LHCN-M2 (cell line): ENCODE measurements around the gene IQGAP1. TPM values are rescaled to one million over a fixed set of nuclear protein-coding genes. Genes with fewer than 3 reads are reported as not detected.
A peak's percentile ranks its signal among the peaks of the same experiment; 100 is the strongest.
"Not testable (repeated sequence)": the region's sequence is repeated elsewhere in the genome, so short reads cannot be mapped to it uniquely, and the experiment has no call there.

ENCODE experiments used
- DNase-seq: peaks from one replicate; pipeline ENCODE4 v3.0.0-alpha.2; 2012; ENCODE audit warnings: low read depth
- polyA plus RNA-seq: library from polyadenylated mRNA; unstranded; fragments of >200 nt; gene quantifications from one replicate; pipeline ENCODE4 v1.2.1, GENCODE V29; 2012; ENCODE audit warnings: missing spikeins
- total RNA-seq: library from RNA; depleted of rRNA; stranded (reverse); fragments of >200 nt; gene quantifications from 2 replicates; pipeline ENCODE4 v1.2.3, GENCODE V29; 2014; rRNA removed

The IQGAP1 gene, protein sequence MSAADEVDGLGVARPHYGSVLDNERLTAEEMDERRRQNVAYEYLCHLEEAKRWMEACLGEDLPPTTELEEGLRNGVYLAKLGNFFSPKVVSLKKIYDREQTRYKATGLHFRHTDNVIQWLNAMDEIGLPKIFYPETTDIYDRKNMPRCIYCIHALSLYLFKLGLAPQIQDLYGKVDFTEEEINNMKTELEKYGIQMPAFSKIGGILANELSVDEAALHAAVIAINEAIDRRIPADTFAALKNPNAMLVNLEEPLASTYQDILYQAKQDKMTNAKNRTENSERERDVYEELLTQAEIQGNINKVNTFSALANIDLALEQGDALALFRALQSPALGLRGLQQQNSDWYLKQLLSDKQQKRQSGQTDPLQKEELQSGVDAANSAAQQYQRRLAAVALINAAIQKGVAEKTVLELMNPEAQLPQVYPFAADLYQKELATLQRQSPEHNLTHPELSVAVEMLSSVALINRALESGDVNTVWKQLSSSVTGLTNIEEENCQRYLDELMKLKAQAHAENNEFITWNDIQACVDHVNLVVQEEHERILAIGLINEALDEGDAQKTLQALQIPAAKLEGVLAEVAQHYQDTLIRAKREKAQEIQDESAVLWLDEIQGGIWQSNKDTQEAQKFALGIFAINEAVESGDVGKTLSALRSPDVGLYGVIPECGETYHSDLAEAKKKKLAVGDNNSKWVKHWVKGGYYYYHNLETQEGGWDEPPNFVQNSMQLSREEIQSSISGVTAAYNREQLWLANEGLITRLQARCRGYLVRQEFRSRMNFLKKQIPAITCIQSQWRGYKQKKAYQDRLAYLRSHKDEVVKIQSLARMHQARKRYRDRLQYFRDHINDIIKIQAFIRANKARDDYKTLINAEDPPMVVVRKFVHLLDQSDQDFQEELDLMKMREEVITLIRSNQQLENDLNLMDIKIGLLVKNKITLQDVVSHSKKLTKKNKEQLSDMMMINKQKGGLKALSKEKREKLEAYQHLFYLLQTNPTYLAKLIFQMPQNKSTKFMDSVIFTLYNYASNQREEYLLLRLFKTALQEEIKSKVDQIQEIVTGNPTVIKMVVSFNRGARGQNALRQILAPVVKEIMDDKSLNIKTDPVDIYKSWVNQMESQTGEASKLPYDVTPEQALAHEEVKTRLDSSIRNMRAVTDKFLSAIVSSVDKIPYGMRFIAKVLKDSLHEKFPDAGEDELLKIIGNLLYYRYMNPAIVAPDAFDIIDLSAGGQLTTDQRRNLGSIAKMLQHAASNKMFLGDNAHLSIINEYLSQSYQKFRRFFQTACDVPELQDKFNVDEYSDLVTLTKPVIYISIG (N-terminal part only)
- total RNA-seq = 203 and 217 TPM in 2 replicates
- polyA plus RNA-seq = 122 TPM

DNA sequence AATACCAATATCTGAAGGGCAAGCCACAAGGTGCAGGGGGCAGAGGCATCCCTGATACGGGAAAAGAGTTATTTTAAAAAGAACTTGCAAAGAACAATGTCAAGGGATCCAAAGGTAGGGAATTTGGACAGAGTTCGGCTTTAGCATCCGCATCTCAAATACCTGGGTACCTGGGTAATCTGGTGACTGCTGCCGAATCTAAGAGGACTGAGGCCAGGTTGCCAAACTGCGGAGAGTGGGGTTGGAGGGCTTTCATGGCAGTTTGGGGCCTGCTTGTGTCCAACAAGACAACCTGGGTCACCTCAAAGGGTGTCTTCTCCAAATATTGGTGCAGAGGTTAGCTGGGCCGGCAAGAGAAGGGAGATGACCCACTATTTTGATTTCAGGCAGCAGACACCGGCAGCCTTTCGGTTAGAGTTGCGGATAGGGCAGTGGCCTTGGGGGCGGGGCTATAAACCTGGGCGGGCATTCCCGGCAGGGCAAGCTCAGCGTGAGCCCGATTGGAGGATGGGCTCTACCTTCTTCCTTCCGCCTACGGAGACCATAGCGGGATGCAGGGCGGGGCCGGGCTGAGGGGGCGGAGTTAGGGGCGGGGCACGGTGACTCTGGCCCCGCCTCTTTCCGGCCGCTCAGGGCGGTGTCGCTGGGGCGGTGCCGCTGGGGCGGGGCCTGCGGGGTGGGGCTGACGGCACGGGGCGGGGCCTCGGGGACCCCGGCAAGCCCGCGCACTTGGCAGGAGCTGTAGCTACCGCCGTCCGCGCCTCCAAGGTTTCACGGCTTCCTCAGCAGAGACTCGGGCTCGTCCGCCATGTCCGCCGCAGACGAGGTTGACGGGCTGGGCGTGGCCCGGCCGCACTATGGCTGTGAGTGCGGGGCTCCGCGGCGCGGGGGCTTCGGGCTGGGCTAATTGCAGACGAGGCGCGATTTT, at the start of gene IQGAP1:
TSS of gene IQGAP1 (plus strand) at position 709 of the 928 bp plus-strand sequence. CDS start at position 809, 100 bp downstream.
- peak; percentile 90 for DNase-seq

GRCh38 chr15:90338532-90338931, 49.5 kb upstream of the IQGAP1 start:
- no peak for DNase-seq

GRCh38 chr15:90340345-90340744, 47.7 kb upstream of the IQGAP1 start:
- DNase-seq = no peak

- DNase-seq = peak; percentile 68
These were observed 44.7 kb upstream of the IQGAP1 start for GRCh38 chr15:90343302-90343790.

GRCh38 chr15:90344662-90345061, 43.4 kb upstream of the IQGAP1 start:
- DNase-seq = no peak

GRCh38 chr15:90345857-90346256, 42.2 kb upstream of the IQGAP1 start:
- DNase-seq = no peak

GRCh38 chr15:90347431-90348065, 40.5 kb upstream of the IQGAP1 start:
- not testable (repeated sequence) for DNase-seq

- DNase-seq = no peak
These were observed 39.6 kb upstream of the IQGAP1 start for GRCh38 chr15:90348456-90348855.

DNA sequence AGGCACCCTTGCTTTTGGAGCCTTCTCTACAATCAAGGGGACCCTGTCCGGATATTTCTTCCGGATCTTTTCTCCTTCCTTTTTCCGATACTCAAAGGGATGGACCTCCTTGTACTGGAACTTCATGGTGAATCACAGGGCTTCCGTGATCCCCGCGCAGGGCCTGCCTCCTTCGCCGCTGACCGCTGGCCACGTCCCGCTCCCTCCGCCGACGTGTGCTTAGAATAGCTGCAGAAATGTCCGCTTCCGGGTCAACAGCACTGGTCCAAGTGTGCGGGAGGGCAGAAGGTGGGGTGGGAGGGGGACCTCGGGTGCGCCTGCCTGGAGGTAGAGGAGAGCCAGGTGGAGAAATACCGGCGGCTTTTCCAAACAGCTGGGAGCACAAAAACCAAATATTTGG, 39.0 kb upstream of the IQGAP1 start:
- no peak for DNase-seq

DNA sequence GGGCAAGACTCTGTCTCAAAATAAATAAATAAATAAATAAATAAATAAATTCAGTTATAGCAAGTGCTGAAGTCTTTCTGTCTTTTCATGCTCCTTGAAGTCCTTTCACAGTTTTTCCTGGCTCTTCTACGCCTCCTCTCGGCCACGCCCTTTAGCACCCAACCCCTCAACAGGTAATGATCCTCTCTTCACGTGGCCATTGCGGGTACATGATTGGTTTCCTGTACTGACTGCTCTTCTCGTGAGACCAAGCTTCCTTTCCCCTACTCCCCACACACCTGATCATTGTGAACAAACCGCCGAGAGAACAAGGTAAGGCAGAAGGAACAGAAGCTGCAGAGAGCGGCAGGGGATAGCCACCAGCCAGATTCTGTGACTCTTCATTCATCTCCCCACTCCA, 38.2 kb upstream of the IQGAP1 start:
- no peak for DNase-seq

DNA sequence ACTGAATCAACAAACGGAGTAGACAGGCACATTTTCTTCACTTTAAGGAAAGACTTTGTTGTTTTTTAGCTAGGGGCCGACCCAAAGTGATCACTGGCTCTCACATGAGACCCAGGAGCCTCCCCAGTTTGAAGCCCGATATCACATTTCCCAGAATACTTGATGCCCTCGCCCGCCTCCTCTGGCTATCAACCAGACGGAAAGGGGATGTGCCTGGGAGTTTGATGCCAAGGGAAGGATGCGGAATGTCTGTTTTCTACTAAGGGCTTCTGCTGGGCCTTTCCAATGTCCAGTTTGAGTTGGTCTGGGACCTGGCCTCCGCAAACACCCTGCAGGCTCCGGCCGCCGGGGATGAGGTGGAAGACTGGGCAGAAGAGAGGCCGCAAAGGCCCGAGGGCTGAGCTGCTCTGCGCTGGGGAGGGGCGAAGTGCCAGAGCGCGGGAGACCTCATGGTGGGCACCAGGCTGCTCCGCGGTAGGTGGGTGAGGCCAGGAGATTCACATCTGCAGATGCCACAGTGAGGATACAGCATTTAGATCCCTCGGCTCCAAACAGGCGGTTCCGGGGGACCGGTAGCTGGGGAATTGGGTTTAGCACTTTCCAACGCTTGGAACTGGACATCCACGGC, 36.4 kb upstream of the IQGAP1 start:
- DNase-seq = no peak

- DNase-seq = peak; percentile 93
These were observed 35.7 kb upstream of the IQGAP1 start, which contains the start of gene ZNF774 for GRCh38 chr15:90352107-90352893. ZNF774 (plus strand) TSS chr15:90352284; CDS start chr15:90354661, 2,377 bp downstream.

DNA sequence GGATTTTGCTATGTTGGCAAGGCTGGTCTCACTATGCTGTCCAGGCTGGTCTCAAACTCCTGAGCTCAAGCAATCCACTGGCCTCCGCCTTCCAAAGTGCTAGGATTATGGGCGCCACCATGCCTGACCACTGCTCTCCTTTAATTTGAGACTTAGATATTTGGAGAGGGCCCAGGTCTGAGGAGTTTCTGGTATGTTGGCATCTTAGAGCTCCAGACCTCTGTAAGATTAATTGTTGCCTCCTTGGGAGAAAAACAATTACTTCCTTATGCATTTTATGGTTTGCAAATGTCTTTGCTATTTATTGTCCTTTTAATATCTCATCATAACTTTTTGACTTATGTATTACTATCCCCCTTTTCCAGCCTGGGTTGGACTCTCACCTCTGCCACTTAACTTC, 33.1 kb upstream of the IQGAP1 start:
- no peak for DNase-seq

GRCh38 chr15:90358124-90359033, 29.7 kb upstream of the IQGAP1 start:
- no peak for DNase-seq

GRCh38 chr15:90360746-90361145, 27.3 kb upstream of the IQGAP1 start:
- no peak for DNase-seq

- peak; percentile 81 for DNase-seq
These were observed 25.2 kb upstream of the IQGAP1 start for GRCh38 chr15:90362936-90363212.

GRCh38 chr15:90364251-90364650, 23.8 kb upstream of the IQGAP1 start:
- peak; percentile 64 for DNase-seq
